Fibroblast of upper back skin (primary cell): ENCODE measurements around the gene KIF21B.

Experiments used
- DNase-seq: peaks from one replicate; pipeline ENCODE4 v3.0.0-alpha.2; 2013

The KIF21B gene

DNA sequence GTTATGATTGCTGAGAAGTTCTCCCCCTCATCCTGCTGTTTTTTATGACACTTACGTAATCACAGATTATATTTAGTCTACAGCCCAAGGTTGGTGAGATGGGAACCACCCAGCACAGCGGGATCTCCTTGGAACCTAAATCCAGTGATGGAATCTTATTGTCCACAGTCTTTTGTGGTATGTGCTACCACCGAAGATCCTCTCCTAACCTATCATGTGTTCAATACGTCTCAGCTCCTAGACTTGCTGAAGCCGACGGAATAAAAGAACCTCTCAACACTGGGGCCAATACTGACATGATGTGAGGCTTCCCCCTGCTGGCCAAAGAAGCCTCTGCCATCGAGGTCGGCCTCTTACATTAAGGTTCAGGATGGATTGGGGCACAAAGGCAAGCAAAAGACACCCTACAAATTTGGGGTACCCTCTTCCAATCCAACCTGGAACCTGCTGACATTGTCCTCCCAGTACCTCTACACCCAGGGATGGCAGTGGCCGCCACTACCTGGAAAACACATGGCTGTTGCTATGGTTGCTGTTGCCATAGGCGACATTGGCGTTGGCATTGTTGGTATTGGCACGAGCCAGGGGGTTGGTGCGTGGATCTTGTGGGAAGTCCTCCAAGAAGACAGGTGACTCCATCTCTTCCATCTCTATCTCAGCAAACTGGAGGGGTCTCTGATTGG is 19.4 kb upstream of the KIF21B start:
- DNase-seq: peak; percentile 71

GRCh38 chr1:201041011-201041410 is 17.5 kb upstream of the KIF21B start:
- no peak for DNase-seq

- DNase-seq: no peak
Observed at GRCh38 chr1:201039876-201040275, 16.4 kb upstream of the KIF21B start.

GRCh38 chr1:201039418-201039817 is 15.9 kb upstream of the KIF21B start:
- no peak for DNase-seq

DNA sequence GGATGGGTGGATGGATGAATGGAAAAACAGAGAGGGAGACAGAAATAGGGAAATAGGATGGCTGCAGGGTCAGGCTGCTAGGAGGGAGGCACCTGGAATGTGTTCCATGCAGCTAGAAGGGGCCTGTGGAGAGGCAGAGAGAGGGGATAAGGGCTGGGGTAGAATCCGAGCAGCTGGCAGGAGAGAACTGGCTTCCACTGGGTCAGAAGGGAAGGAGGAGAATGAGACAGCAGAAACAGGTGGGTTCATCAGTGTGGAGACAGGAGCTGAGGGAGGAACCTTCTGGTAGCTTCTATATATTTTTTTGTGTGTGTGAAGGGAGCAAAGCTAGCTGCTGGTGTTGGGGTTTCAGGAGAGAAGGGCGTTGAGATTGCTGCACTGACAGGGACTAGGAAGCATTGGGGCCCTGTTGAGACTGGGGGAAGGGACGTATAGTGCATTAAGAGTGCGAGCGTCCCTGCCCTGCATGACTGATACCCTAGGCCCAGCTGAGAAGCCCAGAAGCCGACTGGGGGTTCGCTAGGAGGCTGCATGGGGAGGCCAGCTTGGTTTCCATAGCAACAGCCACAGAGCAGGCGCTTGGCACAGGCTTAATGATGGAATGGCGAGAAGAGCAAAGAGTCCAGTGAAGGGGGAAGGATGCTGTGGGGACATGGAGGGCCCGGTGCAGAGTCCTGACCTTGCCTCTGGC is 14.8 kb upstream of the KIF21B start:
- no peak for DNase-seq

- no peak for DNase-seq
Observed at GRCh38 chr1:201036188-201036842, 12.8 kb upstream of the KIF21B start.

GRCh38 chr1:201034671-201035070 is 11.2 kb upstream of the KIF21B start:
- no peak for DNase-seq

GRCh38 chr1:201032408-201032807 is 8.9 kb upstream of the KIF21B start:
- DNase-seq: no peak

- no peak for DNase-seq
Observed at GRCh38 chr1:201028461-201028889, 5.0 kb upstream of the KIF21B start.

GRCh38 chr1:201026836-201027235 is 3.3 kb upstream of the KIF21B start:
- no peak for DNase-seq

DNA sequence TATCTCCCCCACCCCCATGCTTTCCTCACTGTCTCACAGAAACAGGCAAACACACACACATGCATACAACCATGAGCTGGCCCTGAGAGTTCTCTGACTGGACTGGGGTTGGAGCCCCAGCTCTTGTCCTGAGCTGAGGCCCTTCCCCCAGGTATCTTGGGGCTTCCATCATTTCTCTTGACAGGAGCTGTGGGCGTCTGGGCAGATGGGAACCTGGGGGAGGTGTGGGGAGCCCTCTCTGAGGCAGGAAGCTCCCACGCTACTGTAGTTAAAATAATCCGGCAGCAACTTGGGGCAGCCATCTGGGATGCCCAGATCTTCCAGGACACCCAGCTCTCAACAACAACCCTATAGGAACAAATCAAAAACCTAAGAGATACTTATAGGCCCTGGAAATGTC is 2.7 kb upstream of the KIF21B start:
- DNase-seq: peak; percentile 30

- DNase-seq: peak; percentile 68
Observed at GRCh38 chr1:201025571-201026002, 2.1 kb upstream of the KIF21B start.

GRCh38 chr1:201024625-201024998 is 1.1 kb upstream of the KIF21B start:
- DNase-seq: no peak

DNA sequence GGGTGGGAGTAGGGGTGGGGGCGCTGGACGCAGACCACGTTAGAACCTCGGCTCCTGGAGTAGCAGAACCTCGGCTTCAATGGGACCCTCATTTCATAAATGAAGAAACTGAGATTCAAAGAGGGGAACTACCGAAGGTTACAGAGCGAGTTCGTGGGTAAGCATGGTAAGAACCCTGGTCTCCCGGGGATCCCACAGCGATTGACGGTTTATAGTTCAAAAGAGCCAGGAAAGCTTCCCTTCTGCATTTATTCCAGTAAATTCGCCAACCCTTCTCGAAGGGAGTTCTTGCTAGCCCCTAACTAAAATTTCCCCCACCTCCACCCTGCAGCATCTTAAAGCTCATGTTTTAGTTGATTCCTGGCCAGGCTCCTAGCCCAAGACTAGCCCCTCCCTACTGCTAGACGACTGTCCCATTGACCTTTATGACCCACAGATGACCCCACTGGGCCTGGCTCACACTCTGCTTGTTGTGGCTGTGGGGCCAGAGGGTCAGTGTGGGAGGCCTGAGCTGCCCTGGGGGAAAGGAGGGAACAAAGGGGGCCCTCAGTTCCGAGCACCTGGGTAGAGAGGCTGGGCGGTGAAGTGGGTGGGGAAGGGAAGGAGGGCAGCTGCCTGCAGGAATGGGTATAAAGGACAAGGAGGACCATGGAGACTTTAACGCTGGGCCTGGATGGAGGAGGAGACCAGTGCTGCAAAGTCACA is 558 bp upstream of the KIF21B start:
- no peak for DNase-seq

DNA sequence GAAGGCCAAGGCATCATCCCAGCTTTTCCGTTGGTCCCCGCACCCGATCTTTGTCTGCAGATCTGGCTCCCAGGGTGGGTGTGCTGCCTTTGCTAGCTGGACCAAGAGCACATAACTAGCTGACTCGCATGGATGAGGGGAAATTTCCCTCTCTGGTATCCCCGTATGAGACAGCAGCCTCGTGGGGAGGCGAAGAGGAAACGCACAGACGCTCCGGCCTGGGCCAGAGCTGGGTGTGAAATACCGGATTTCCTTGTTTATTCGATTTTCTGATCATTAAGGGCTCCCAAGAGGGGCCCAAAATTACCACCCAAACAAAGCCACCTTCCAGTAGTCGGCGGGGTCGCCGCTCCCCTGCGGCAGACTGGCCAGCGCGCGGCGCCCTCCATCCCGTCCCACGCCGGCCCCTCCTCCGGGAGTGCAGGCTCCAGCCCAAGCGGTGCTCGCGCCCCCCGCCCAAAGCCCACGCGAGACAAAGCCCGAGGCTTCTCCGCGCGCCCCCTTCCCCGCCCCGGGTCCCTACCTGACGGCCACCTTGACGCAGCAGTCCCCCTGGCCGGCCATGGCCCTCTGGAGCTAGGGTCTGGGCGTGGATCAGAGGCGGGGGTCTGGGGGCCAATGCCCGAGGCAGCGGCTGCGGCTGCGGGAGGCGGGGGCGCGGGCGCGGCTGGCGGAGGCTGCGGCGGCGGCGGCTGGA is 546 bp downstream of the KIF21B start:
- peak; percentile 16 for DNase-seq

DNA sequence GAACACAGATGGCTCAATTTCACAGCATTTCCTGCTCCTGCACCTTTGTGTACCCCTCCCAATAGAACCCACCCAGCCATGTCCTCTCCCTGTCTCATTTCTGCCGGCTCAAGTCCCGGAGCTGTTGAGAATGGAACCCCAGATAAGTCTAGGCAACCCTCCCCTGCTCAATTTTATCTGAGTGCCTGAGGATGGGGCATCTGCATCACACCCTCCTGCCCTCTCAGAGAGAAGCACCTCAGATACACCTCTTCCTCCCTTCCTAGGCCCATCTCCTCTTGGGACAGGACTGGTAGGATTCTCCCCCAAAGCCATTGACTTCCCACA is 1.1 kb downstream of the KIF21B start:
- DNase-seq: no peak

GRCh38 chr1:201021630-201022492 is 1.7 kb downstream of the KIF21B start:
- no peak for DNase-seq

GRCh38 chr1:201020721-201021629 is 2.5 kb downstream of the KIF21B start:
- peak; percentile 18 for DNase-seq

DNA sequence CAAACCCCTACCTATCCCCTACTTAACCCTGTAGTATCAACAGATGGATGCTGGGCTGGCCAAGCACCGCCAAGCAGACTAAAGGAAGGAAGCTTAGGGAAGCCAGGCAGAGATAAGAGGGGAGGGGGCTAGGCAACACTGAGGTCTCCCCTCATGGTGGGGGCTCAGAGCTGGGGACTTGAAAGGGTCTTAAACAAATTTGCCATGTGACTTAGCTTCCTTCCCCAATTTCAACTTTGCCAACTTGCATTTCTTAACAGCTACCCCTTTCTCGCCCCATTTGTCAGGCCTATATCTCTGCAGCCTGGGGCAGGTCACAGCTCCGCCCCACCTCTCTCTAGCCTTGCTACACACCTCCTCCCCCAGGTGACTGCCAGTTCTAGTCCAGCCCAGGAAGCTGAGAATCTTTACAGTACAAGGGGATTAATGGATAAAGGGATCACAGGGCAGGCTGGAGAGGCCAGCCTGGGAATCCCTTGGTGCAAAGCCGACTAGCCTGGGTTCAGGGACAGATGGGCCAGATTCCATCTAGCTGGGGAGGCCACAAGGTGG is 3.4 kb downstream of the KIF21B start:
- DNase-seq: no peak

DNA sequence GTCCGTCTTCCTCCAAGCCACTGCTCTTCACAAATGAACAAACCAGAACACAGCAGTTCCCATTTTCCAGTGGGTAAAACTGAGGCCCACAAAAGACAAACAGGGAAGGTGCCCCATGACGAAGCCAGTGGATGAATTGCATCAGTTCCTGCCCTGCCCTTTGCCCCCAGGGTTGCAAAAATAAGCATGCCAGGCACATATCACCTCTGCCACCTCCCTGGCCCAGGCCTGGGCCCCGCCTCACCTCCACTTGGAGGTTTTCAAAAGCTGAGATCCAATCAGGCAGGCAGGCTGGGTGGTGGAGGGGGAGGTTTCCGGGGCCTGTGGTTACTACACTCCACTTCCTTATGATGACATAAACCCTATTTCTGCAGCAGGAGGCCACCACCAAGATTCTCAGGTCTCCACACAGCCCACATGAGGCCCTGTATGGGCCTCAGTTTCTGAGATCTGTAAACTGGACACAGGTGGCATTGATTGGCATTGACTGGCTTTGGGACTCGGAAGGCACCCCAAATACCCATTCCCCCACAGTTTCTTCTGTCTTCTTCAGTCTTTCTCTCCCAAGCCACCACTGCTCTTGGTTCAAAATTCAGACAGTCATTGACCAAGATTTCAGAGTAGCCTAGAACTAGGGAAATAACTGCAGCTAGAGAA is 4.1 kb downstream of the KIF21B start:
- peak; percentile 66 for DNase-seq
